Right kidney (tissue), 1 donor: ENCODE results near the gene C3orf49.

Source experiments
- DNase-seq: peaks from one replicate; pipeline ENCODE4 v3.0.0-alpha.2; 2016

The C3orf49 gene

DNA sequence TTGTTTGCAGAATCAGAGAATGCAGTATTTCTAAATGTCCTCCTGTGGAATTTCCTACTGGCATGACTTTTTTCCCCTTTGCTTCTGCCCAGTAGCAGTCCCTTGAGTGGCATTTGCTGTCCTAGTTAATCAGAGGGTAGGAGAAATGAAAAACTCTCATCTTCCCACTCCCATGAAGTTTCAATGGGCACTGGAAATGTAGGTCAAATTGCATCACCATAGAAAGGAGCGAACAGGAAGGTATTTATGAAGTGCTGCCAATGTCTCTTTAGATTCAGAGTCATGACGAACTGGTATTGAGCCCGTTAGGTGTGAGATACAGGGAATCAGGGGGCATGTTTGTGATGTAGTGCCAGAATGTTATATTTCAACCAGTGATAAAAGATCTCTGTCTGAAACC, 67.8 kb downstream of the C3orf49 start:
- DNase-seq = no peak

DNA sequence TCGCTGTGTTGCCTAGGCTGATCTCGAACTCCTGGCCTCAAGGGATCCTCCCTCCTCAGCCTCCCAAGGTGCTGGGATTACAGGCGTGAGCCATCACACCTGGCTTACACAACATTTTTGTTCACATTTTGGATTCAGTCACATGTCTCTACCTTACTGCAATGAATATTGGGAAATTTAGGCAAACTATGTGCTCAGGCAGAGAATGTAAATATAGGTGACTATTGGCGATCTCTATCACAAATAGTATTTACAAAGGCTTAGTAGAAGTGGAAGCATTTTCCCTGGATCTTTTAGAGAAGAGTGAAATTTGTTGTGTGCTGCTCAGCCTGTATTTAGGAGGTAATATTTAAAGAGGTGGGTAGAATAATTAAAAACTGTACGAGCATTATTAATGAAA, 72.4 kb downstream of the C3orf49 start:
- DNase-seq = no peak

DNA sequence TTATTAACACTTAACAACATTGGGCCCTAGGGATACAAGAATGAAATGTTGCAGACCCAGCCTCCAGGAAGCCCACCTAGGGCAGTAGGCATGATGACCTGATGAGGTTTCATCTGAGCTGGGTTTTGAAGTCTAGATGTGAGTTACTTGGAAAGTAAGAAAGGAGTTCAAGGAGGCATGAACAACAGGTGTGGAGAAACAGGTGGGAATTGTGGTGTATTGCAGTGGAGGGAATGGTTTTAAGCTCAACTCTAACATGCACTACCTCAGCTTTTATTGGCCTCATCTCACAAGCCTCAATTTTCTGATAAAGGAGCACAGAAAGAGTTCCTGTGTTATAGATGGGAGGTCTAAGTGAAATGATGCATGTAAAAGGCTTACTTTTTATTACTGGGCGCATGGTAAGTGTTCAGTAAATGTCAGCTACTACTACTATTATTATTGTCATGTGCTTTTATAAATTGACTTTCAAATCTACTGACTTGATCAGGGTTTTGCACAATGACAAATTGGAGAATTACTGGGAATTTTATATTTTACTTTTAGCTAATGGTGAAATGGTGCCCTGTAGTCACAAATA, 73.8 kb downstream of the C3orf49 start:
- no peak for DNase-seq

DNA sequence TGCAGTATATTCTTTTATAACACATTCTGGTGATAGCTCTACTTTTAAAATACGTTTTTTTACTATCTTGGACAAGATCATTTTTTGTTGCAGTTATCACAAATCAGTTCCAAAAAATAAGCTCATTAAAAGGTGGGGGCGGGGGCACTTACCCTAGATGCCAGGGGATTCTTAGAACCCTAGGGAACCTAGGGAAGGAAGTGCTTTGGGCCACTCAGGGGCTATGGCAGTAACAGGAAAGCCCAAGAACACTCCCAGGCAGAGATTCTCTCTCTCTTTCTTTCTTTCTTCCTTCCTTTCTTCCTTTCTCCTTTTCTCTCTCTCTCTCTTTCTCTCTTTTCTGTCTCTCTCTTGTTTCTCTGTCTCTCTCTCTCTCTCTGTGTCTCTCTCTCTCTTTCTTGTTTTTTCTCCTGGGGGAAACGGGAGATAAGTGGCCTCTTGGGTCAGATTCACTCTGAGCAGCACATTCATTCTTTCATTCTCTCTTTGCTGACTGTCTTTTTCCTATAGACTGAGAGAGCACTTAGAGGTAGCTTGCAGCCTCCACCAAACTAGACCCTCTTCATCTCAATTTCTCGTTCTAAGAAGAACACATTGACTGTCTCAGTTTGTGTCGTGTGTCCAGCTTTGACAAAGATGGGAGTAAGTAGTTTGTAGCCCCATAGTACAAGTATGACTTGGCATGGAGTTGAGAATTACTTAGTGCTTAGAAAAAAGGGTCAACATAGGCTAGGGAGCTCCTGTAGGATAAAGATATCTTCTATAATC, 76.5 kb downstream of the C3orf49 start:
- DNase-seq = no peak

DNA sequence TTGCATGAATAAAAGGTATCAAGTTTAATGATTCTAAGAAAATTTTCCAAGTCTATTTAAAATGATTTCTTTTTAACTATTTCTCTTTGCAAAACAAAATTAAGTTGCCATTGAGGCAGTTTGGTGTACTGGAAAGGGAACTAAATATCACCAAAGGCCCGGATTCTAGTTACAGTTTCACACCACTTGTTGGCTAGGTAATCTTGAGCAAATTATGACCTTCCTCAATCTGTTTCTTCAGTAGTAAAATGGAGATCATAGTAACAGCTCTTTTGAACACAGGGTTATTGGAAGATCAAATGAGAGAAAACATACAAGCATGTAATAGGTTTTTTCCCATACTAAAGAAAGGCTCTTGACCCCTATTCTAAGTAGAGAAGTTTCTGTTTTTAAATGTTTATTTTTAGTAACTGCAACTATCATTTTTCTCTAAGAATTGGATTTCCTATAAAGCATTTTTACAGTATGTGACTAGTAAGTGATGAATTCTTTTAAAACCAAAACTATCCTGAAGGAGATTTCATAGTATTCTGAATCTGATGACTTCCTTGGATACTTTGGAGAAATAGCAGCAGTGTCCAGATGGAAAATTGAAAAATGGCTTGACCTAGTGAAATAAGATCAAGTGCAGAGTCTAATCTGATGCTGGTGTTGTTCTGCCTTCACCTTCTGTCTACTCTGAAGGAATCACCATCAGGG, 77.4 kb downstream of the C3orf49 start:
- DNase-seq = no peak
